GM12874 (cell line): ENCODE data around the gene CEACAM18.

Source experiments
- TF ChIP-seq, protein P1 (sequence below): IDR thresholded peaks from 2 replicates; pipeline ENCODE4 v1.5.1; 2011; ENCODE audit warnings: low read depth, mild to moderate bottlenecking, control low read depth, low read length, moderate library complexity; ENCODE audit not compliant: insufficient read depth

The CEACAM18 gene

DNA sequence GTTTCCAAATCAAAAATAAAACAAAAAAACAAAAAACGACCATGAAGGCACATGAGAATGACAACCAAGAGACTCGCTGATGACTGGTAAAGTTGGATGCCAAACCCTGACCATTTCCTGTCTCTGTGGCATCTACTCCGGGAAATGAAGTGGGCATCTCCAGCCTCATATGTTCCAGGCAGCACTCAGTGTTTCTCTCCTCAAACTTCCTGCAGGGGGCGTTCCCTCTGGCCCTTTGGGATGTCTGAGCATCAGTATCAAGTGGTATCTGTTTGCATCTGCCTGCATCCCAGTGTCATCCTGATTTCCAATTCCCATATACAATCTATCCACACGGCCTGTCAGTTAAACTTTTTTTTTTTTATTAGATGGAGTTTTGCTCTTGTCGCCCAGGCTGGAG lies 33.0 kb downstream of the CEACAM18 start:
- TF ChIP-seq, protein P1, sequence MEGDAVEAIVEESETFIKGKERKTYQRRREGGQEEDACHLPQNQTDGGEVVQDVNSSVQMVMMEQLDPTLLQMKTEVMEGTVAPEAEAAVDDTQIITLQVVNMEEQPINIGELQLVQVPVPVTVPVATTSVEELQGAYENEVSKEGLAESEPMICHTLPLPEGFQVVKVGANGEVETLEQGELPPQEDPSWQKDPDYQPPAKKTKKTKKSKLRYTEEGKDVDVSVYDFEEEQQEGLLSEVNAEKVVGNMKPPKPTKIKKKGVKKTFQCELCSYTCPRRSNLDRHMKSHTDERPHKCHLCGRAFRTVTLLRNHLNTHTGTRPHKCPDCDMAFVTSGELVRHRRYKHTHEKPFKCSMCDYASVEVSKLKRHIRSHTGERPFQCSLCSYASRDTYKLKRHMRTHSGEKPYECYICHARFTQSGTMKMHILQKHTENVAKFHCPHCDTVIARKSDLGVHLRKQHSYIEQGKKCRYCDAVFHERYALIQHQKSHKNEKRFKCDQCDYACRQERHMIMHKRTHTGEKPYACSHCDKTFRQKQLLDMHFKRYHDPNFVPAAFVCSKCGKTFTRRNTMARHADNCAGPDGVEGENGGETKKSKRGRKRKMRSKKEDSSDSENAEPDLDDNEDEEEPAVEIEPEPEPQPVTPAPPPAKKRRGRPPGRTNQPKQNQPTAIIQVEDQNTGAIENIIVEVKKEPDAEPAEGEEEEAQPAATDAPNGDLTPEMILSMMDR = peak; percentile 54

DNA sequence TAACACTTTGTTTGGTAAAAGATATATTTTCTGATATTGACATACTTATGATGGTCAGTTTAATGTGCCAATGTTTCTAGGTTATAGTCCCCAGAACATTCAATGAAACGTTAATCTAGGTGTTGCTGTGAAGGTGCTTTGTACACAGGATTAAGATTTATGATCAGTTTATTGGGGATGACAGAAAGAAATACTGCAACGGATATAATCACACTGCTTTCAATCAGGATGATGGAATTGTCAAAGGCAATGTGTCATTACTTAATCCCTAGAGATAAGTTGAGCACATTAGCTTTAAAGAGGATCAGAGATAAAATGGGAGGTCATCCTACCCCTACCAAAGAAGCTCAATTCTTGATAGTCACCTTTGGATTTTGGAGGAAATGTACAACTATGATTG lies 35.6 kb downstream of the CEACAM18 start:
- TF ChIP-seq, protein P1 = no peak

DNA sequence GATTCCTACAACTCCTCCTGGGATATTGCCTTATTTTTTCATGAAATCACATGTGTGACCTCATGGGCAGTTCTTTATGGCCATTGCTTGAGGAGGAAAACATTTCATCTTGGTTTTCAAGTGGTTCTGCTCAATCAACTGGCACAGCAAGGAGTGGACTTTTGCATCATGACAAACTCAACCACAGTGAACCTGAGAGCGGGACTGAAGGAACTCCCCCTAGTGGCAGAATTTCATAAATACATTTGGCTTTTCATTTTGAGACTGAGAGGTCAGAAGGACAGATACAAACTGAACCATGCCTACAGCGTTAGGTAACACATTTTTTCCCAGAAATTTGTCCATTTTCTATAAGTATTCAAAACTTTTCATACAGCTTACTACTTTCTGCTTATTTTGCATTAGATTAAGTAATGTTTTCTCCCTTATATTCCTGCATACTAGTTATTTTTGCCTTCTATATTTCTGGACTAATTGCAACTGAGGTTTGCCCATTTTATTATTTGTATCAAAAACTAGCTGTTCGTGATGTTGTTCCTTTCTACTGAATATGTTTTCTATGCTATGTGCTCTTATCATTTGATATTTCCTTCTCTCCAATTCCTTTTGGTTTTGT lies 36.6 kb downstream of the CEACAM18 start:
- TF ChIP-seq, protein P1 = peak; percentile 70

DNA sequence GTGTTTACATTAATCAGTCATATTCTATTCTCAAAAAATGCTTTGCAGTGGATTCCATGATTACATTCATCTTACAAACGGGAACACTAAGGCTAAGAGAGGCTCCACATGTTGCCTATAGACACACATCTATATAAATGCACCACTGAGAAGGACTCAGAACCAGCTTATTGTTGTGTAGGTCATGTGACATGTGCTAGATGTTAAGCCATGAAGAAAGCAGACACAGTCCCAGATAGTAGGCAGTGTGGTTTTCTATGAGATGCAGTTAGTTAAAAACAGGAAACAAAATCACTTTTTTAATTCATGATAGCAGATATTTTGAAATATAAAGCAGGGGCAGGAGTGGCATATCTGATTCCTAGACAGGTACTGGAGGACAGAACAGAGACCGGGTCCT lies 42.4 kb downstream of the CEACAM18 start:
- TF ChIP-seq, protein P1 = no peak

DNA sequence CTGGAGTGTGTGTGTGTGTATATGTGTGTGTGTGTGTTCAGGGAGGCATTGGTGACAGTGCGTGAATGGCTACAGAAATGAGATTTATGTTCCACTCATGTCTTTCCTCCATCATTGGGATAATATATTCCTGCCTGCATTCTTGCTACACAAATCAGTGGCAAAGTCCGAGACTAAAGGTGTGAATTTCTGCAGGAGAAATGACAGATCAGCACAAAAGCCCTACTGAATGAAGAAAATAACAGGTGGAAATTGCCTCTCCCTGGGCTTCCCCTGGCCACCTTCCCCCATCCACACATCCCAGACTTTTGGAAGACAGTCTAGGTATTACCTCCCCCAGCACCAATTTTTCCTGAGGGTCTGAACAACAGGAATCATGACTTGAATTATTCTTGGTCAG lies 43.0 kb downstream of the CEACAM18 start:
- TF ChIP-seq, protein P1 = no peak

DNA sequence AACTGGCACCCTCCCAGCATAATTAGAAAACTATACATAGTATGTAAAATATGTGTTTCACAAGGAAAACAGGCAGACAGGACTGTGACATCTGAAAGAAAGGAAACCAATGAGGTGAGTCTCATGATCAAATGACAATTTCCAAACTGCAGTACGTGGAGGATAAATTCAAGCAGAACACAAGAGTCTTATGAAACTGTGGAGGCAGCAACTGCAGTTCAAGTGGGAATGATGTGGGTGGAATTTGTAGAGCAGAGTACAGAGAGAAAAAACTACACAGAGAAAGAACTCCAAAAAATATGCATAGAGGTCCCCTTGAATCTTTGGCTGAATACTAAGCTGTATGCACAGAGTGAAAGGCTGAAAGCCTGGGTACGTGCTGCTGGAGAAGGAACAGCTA lies 43.4 kb downstream of the CEACAM18 start:
- TF ChIP-seq, protein P1 = no peak

DNA sequence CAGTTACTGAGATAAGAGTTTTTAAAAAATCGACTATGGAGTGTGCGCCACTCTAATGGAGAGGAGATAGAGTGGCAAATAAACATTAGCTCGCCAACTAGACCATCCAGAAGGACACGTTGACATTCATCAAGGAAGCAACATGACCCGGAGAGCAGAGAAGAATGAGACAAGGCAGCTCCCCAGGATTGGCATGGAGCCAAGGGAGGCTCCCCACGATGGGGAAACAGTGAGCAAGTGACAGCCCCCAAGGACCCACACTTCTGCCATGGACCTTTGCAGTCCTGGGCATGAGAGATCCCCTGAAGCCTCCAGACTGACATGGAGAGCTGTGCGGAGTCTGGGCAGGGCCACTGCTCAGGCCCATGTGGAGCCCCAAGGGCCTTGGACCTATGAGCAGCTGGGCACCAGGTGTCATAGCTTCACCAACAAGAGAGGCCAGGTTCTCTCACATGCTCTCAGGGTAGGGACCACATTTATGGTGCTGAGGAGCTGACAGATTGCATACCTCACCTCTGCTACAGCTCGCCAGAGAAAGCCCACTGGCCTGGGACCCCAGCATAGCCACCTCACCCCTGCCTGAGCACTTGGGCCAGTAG lies 46.4 kb downstream of the CEACAM18 start:
- TF ChIP-seq, protein P1 = no peak

DNA sequence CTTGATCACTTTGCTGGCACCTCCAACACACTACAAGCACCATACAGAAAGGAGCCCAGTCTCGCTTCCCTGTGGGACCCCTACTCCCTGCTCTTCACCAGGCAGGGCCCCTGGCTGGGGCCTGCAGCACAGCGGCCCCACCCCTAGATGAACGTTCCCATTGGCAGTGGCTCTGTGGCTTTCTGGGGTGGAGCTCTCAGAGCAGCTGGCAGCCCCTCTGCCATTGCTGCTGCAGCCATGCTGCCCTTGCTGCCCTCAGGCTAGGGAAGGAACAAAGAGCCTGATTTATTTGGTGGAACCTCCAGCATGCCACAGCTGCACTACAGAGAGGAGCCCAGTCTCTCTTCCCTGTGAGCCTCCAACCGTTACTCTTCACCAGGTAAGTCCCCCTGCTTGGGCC lies 47.3 kb downstream of the CEACAM18 start:
- TF ChIP-seq, protein P1 = no peak
